Measurements from ENCODE around the gene GMDS.

GMDS gene

DNA sequence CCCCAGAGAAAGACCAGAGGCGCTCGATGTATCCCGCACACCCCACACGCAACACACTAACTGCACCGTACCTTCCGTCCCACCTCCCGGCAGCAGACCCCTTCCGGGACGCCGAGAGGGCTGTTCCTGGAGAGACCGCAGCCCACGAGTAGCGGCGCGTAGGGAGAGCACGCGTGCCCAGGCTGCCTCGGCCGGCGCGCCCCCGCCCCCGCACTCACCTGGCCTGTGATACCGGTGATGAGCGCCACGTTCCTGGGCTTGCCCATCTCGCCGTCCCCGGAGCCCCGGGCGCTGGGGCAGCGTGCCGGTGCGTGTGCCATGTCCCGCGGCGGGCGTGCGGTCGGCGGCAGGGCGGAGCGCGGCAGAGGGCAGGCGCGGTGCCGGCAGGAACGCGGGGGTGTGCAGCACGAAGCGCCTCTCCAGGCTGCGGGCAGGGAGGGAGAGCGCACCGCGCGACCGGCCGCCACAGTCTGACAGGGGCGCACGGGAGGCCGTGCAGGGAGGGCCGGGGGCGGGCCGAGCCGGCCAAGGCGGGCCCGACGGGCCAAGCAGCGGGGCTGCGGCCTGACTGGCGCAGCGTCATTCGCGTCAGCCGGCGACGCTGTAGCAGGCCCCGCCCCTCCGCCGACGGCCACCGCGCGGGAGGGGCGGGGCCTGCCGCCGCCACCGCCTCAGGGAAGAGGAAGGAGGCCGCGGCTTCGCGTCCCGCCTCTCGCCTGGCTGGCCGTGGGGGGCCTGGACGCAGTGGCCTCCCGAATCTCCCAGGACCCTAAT is at the start of gene GMDS:
Gene GMDS, minus strand, starts transcription at position 503 of the 774 bp plus-strand sequence.
- DNase-seq: peak; percentile 90

DNA sequence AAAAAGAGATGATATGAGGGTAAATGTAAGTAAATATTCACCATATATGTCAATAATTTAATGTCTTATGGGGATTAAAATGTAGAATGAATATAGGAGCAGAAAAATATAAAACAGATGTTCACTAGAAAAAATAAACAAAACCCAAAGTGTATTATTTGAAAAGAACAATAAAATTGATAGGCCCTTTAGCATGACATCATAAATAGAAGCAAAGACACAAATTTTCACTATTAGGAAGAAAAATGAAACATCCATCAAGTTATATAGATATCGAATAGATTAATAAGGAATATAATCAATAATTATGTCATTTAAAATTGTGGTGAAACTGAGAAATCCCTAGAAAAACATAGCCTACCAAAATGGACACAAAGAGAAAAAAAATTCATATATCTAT is 40.1 kb upstream of the GMDS start:
- DNase-seq: no peak

DNA sequence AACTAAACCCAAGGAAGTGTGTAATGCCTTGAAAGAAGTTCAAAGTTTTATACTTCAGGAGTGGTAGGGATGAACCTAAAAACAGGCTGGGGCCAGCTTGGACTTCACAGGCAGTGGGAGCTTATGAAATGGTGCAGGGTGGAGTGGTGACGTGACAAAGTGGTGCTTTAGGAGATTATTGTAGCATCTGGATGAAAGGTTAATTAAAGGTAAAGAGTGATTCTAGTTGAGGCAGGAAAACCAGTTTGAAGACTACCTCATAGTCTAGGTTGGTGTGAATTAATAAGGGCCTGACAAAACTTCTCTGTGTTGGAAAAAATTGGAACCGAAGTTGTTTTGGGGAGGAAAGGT is 30.5 kb upstream of the GMDS start:
- DNase-seq: no peak

DNA sequence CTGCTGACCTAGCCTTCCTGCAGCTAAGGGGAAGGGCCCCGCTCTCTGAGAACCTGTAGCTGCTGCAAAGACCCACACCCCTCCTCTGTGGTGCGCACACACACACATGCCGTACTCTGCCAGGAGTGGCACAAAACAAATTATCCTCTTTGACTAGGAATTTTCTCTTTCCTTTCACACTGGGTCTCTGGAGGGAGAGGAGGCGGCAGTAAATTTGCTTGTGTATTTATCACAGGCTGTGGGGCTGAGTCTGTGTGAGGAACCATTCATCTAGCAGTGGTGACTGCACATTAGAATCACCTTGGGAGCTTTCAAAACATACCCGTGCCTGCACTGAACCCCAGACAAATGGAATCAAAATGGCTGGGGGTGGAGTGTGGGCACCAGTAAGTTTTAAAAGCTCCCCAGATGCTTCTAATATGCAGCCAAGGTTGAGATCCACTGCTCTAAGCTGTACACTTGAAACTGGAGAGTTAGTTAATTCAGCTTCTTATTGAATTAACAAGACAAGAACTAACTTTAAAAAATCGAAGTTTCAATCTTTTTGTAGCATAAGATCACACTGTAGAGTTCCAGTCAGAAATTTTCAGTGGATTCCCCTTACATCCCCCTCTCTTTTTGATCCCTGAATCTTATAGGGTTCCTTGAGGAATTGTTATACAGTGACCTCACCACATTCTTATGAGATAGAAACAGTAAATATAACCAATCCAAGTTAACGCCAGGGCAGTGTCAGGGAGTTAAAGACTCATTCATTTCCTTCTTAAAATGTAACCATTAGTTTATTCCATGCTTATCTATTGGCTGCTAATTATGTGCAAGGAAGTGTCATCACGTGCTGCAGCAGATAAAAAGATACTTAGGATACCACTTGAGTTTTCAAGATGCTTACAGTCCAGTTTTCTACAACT is 29.8 kb upstream of the GMDS start:
- DNase-seq: no peak

DNA sequence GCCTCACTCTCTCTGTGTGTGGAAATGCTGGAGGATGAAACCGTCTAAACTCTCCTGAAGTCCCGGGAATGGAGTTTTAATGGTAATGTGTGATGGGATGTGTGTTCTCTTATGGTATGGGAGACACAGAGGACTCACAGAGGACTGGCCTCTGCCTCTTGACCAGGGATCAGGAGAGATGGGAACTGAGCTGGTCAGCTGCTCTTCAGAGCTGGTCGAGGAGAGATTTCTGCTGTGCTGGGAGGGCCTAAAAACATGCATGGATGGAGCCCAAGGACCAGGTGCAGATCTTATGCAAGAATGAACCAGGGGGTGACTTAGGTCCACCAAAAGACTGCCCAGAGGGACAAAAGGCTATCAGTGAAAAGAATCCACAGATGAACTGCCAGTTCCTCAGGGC is 27.3 kb upstream of the GMDS start:
- DNase-seq: no peak

DNA sequence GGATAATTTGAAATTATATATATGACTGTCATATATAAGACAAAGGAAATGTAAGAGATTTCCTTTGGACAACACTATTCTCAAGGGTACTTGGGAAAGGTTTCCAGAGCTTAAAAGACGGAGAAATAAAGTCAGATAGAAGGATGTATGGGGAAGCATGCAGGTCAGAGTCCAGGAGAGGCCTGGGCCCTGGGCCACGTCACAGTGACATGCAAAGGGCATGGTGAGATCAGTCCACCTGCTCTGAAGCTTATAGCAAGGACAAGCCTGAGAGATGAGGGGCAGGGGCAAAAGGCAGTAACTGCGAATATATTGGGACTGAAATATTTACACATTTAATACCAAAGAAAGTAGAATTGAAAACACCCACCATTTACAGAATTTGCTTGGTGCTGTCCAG is 24.6 kb upstream of the GMDS start:
- DNase-seq: no peak

DNA sequence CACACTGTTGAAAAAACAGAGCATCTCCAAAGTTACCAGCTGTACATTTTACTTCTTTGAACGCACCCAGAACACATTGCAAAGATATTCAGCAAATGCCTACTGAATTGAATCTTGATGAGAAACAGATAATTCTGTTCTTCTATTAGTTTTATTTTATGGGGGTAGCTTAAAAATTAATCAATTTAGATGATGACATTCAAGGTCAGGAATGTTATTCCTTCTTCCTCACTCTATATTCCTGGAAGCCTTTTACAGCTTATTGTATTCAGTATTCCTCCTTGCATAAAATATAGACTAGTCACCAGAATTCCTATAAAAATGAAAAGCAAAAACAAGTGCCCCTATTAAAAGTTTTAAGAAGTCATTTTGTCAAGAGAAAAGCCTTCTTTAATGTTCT is 21.4 kb upstream of the GMDS start:
- DNase-seq: no peak

DNA sequence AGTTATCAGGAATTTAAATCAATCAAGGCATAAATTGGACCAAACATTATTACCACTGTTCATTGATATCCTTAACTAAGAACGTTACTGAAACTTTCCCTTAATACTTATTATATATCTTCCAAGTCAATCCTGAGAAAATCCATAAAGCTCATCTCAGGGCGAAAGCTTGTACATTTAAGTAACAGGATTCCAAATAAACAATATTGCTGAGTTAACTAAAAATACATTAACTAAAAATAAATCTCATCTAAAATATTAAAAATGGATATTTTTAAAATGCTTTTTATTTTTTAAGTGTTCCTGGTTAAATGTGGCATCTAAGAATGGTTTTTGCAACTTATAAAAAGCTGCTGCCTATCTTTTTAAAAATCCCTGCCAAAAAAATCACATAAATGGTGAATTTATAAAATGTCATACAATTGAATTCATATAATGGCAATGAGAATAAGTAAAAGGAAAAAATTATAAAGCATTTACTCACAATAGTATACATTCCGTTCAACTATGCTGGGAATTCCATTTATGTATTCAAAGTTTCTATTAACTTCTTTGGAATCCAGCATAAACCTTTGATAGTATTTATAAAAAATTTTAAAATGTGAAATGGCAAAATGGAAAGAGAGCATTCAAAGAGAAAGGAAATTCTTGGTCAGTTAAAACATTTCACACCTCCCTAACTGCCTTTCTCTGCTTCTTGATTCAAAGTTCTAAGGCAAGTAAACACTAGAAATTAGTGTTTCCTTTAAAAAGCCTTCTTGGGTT is 20.8 kb upstream of the GMDS start:
- DNase-seq: no peak

DNA sequence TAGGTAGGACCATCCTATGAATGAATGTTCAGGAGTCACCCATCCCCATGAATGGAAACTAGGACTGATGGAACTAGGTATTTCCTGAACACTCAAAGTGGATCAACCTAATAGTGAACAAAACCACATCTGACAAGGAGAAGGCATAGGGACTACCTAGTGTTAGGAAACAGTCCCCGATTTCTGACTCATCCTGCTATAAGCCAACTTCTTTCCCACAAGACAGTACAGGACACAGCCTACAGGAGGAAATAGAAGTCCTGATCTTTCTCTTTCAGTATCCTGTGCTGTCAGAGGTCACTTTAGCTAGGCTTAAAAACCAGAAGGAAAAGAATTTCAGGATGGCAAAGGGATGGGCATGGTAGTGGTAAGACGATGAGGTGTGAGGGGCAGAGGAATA is 19.5 kb upstream of the GMDS start:
- DNase-seq: no peak

DNA sequence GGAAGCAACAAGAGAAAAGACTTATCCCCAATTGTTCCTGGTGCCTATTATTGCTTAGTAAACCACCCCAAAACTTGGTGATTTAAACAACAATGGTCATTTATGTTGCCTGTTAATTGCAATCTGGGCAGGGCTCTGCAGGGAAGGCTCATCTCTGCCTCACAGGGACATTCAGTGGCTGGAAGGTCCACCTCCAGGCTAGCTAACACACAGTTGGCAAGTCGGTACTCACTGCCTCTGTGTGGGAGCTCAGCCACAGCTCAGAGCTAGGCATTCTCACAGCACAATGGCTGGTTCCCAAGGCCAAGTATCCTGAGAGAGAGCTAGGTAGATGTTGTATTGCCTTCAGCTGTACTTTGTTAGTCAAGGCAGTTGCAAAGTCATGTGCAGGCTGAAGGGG is 18.5 kb upstream of the GMDS start:
- no peak for DNase-seq

DNA sequence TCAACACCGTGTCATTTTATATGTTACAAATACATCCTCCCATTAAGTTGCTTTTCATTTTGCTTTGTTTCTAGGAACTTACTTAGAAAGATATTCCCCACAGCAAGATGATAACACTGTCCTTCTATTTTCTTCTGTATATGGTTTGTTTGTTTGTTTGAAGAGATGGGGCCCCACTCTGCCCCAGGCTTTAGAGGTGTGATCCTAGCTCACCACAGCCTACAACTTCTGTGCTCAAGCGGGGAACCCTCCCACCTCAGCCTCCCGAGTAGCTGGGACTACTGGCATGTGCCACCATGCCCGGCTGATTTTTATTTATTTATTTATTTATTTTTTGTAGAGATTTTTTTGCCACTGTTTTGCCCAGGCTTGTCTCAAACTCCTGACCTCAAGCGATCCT is 14.2 kb upstream of the GMDS start:
- DNase-seq: no peak

DNA sequence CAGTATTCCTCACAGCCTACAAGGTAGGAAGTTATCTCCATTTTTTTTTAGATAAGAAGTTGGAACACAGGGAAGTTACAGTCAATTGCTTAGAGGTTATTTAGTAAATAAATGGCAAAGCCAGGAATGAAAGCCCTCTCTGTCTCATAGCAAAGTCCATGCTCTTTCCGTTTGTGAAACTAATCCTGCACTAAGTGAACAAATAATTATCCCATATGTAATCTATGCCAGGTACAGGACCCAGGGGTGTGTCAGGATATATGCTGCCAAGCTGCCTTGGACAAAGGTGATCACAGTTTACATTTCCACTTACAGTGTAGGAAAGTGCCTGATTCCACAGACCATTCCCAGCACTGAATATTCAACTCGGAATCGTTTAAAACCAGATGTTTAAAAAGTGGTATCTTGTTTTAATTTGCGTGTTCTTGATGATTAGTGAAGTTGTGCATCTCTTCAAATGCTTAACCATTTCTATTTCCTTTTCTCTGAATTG is 13.6 kb upstream of the GMDS start:
- DNase-seq: no peak

DNA sequence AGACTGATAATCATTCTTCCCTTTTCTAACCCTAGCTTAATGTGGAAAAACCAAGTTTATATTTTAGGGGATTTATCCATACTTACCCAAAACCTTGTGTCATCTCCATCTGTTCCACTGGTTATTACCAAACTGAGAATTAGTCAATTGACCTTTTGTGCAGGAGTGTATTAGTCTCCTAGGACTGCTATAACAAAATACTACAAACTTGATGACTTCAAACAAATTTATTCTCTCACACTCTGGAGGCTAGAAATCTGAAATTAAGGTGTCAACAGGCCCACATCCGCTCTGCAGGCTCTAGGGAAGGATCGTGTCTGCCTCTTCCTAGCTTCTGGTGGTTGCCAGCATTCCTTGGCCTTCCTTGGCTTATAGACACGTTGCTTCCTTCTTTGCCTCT is 12.7 kb upstream of the GMDS start:
- no peak for DNase-seq

DNA sequence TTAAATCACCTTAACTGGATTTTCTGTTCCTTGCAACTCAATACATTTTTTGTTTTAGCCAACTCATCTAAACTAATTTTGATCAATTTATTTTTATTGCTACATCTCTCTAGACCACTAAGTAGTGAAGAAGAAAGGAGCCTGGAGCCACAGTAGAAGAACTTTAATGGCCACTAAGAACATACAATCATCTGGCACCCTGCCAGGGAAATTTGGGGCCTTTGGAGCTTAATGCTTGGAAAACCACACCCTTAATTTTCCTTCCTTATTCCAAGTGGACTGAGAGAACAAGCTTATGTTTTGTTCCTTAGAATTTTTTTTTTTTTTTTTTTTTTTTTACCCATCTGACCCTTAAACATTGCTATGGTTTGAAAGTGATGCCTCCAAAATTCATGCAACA is 12.0 kb upstream of the GMDS start:
- DNase-seq: no peak

DNA sequence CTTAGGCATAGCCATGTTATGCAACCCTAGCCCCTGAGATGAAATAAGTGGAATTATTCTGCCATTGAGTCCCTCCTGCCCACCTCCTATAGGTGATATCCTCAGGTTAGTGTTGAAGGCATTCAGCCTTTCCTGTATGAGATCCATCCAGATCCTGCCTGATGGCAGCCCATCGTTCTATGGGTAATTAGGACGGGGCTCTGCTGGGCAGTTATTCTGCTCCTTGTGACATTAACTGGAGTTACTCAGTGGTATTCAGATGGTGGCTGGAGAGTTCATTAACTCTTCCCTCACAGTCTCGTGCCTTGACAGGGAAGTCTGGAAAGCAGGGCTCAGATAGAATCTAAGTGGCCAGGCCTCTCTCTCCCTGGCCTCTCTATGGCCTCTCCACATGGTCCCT is 9.3 kb upstream of the GMDS start:
- DNase-seq: no peak

DNA sequence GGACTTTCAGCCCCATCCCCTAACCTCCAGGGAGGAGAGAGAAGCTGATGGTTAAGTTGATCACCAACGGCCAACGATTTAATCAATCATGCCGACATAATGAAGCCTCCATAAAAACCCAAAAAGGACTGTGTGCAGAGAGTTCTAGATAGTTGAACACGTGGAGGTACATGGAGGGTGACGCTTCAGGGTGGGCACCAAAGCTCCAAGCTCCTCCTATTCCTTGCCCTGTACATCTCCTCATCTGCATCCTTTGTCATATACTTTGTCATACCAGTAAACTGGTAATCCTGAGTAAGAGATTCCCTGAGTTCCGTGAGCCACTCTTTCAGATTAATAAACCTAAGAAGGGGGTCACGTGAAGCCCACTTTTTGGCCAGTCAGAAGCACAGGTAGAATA is 3.7 kb upstream of the GMDS start:
- DNase-seq: no peak

DNA sequence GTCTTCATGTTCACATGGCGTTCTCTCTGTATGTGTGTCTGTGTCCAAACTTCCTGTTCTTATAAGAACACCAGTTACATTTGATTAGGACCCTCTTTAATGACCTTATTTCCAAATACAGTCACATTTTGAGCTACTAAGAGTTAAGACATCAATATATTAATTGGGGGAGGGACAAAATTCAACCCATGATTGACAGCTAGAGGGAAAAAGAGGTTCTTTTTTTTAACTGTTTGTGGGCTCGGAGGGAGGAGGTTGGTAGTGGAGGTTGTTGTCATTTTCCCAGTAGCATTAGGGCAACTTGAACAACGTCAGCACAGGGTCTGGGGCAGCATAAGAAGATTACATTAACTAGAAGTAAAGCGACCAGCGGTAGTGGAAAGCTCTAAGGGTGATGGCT is 2.3 kb upstream of the GMDS start:
- DNase-seq: no peak

DNA sequence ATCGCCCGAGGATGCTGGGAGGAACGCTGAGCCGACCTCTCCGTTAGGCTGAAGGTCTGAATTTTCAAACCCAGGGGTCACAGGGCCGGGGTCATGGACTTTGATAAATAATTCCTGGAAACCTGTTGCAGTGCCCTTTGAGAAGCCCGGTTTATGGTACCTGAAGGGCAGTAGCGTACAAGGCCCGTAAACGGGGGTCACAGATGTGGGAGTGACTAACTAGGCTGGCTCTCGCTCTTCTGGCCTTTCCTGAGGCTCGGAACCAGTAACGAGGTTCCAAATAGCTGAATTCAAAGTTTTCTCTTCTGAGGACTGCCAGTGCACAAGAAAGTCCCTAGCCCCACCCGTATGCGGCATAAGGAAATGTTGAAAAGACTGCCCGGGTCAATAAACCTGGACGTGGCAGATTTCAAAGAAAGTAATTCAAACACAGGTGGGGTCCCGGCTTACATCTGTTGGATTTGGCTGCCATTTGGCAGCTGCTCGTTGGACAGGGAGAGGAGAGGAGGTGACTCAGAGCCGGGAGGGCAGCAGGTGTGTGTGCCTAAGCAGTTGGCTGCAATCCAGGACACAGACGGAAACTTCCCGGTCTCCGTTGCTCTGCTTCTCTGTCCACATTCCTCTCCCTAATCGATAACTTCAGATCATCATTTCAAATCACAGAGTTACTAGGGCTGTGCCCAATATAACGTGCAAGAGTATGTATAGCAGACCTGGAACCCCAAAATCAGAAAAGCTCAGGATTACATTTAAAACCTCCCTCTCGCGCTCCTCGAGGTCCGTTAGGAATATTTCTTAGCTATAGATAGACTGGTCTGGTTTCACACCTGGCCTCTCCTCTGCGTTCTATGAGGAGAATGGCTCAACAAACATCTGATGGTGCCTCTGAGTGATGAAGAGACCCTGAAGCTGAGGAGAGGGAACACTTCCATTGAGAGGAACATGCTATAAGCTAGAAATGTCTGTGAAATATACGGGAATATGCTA is 765 bp upstream of the GMDS start:
- DNase-seq: peak; percentile 46

DNA sequence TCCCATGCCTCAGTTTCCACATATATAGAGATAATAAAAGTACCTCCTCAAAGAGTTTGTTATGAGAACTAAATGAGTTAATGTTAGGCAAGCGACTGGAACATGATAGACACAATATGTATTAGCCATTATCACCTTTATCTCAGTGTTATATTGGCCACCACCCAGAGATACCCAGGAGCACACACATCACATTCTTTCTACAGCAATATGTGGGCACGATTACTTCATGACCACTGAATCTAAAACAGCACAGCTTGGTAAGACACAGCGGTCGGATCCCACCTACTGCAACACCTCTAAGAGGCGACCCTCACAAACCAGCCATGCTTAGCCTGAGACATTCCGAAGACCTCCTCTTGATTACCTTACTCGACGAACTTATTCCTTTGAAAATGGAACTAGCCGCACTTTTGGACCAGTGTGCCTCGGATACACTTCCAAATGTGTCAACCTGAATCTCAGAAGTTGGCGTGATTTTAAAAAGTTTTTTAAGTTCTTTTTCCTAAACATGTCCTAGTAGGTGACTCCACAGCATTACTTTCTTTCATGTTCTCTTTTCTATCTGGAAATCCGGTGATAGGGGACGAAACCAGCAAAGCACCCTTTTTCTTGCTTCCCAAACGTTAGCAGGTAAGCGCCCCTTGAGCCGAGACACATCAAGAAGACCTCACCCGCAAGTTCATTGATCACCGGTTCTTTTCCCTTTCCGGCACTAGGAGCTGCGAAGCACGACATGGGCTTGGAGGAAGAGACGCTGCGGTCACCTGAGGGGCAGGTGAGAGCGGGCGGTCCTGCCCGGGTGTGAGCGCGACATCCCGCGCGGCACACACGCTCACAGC is 923 bp downstream of the GMDS start:
- DNase-seq: no peak

DNA sequence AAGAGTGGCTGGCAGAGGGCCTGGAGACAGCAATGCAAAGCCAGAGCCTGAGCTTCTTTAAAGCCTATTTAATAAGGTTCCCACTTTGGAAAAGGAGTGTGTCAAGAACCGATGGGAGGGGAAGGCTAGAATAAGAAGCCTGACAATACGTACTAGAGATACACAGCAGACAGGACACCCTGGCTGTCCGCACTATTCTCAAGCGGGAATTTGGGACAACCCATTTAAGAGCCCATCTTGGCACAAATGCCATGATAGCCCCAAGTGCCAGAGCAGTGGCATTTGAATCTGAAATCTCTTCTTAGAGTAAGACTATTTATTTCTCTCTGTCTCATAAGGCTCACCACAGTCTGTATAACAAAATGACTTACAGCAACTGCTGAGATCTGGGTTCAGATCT is 3.1 kb downstream of the GMDS start:
- no peak for DNase-seq

DNA sequence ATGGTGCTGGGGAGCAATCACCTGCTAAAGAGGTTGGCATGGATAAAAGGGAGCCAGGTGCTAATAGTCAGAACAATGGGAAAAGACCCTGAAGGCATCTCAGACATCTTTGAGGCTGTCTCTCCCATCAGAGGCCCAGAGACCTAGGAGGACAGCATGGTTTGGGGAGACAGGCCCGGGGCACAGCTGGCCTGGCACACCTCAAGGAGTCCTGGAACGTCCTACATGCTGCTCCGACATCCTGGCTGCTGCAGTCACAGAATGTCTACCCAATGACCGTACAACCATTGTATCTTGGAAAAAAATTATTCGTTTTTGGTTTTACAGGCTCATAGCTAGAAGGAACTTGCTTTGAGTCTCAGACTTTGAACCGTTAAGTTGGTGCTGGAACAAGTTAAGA is 4.4 kb downstream of the GMDS start:
- DNase-seq: no peak

Measured in activated CD4-positive, alpha-beta T cell treated with anti-CD3 and anti-CD28 coated beads, Interleukin-10, Interleukin-2, amounts not matched to agents 100 ng/mL and 50 ng/mL, durations not matched to agents 16 hours and 8 hours (primary cell).